Suppressor macrophage treated with lipopolysaccharide for 4 hours (primary cell): ENCODE measurements around the gene NEU4.
A peak's percentile ranks its signal among the peaks of the same experiment; 100 is the strongest.
"Not testable (repeated sequence)": the region's sequence is repeated elsewhere in the genome, so short reads cannot be mapped to it uniquely, and the experiment has no call there.

Experiments used
- DNase-seq: peaks from one replicate; pipeline ENCODE4 v3.0.0-alpha.2; 2020

Gene NEU4

DNA sequence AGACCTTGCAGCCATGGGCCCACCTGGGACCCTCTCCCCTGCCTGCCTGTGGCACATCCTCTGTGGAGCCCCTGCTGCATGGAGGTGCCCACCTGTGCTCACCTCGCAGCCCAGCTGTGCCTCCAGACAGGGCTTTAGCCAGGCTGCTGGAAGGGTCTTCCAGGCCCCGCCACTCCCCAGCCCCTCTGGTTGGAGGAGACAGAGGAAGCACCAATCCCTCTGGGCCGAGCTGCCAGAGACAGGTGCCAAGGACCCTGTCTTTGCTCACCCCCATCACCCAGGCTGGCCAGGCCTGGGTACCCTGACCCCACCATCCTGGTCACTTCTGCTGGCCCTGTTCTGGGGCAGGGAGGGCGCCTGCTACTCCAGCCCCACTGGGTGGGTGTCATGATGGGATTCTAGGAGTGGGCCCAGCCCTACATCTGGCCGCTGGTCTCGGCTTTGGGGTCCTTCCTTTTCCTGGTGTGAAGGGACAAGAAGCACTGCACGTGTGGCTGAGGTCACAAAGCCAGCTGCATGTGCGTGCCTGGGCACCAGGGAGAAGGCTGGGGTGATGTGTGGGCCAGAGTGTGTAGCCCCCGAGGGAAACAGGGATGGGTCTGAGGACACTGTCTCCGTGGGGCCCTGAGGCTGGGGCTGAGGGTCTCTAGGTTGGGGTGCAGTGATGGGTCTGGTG is 9.3 kb upstream of the NEU4 start:
- DNase-seq: no peak

DNA sequence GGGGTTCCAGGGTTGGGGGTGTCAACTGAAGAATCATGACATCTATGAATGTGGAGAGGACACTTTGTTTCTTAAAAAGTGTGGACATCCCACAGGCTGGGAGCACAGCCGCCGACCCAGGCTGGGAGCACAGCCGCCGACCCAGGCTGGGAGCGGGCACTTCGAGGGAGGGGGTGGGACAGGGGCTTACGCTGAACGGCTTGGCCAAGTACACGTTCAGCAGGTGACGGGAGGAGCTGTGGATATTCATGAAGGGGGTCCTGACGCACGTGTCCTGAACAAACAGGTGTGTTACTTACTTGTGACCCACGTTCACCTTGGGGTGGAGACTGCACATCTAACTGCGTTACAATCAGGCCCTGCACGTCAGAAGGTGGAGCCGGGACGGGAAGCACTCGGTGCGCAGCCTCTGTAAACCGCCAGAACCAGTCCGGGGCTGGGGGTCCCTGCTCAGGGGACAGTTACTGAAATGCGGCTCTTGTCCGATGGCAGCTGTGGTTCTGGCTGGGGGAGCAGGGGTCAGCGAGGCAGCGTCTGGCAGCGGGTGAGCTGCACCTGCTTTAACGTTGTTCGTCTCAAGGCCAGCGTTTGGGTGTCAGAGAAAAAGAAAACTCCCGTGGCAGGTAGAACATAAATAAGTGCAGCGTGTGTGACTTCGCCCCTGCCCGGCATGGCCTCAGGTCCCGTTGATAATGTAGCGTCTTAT is 8.6 kb upstream of the NEU4 start:
- DNase-seq: not testable (repeated sequence)

DNA sequence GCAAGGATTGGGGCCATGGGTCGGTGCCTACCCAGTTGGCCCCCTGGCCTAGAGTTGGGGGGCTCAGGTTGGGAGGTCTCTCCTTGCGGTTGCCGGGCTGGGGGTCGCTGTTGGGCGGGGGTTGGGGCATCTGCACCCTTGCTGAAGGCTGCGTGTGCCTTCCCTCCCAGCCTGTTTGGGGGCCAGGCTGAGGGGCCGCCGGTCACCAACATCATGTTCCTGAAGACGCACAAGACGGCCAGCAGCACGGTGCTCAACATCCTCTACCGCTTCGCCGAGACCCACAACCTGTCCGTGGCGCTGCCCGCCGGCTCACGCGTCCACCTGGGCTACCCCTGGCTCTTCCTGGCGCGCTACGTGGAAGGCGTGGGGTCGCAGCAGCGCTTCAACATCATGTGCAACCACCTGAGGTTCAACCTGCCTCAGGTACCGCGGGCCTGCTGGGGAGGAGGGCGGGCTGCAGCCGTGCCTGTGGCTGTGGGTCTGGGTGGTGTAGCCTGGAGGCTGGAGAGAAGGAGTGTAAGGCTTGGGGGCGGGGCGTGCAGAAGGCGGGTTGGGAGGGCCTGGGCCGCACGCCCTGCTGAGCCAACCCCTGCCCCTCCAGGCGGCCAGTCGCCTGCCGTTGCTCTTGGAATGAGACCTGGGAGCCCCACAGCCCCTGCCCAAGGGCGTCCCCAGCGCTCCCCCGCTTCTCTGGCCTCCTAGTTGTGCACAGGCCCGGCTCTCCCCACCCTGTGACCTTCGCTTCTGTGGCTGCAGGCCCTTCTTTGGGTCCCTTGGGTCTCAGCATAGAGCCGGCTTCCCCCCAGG is 7.2 kb upstream of the NEU4 start:
- DNase-seq: no peak

- DNase-seq: no peak
Observed at GRCh38 chr2:241802421-241803318, 6.3 kb upstream of the NEU4 start.

DNA sequence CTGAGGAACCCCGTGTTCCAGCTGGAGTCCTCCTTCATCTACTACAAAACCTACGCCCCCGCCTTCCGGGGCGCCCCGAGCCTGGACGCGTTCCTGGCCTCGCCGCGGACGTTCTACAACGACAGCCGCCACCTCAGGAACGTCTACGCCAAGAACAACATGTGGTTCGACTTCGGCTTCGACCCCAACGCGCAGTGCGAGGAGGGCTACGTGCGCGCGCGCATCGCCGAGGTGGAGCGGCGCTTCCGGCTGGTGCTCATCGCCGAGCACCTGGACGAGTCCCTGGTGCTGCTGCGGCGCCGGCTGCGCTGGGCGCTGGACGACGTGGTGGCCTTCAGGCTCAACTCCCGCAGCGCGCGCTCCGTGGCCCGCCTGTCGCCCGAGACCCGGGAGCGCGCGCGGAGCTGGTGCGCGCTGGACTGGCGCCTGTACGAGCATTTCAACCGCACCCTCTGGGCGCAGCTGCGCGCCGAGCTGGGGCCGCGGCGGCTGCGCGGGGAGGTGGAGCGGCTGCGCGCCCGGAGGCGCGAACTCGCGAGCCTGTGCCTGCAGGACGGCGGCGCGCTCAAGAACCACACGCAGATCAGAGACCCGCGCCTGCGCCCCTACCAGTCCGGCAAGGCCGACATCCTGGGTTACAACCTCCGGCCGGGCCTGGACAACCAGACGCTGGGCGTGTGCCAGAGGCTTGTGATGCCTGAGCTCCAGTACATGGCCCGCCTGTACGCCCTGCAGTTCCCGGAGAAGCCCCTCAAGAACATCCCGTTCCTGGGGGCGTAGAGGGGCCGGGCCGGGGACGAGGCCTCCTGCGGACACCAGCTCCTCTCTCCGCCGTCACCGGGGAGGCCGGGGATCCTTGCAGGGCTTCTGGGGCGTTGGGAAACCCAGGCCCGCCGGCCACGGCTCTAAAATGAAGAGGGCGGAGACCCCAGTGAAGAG is 5.3 kb upstream of the NEU4 start:
- DNase-seq: peak; percentile 37

DNA sequence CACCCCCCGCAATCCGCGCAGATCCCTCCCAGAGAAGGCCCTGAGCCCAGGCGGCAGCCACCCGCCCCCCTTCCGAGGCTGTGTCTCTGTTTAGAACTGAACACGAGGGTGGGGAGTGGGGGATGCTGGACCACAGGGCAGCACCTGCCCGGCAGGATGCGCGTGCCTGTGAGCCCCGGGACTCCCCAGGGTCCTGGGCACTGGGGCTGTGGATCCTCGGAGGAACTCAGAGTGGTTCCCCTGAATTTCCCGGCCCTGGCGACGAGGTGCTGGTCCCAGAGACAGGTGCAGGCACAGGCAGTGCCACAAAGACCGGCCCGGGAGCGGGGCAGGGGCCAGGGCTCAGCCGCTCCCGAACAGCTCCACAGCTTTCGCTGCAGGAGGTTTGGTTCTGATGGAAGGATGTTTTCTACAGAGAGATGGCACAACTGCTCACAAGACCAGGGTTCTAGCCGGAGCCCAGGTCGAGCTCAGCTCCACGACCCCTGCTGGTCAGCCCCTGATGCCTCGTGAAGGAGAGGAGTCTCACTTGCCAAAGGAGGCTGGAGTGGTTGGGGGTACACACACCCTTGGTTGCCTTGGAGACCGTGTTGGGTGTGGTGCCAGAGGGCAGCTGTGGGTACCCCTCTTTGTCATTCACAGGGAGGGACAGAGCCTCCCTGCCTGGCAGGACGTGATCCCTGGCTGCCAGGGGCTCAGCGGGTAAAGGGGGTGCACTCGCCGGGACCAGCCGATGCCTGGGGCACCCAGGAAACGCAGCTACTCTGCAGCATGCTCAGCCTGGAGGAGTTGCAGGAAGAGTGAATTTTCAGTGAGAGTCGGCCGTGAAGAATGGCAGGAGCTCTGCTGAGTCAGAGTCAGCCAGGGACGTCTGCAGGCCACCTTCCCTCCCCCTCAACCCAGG is 4.4 kb upstream of the NEU4 start:
- peak; percentile 41 for DNase-seq

DNA sequence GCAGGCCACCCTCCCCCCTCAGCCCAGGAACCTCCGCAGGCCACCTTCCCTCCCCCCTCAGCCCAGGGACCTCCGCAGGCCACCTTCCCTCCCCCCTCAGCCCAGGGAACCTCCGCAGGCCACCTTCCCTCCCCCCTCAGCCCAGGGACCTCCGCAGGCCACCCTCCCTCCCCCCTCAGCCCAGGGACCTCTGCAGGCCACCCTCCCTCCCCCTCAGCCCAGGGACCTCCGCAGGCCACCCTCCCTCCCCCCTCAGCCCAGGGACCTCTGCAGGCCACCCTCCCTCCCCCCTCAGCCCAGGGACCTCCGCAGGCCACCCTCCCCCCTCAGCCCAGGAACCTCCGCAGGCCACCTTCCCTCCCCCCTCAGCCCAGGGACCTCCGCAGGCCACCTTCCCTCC is 2.8 kb upstream of the NEU4 start:
- DNase-seq: not testable (repeated sequence)

DNA sequence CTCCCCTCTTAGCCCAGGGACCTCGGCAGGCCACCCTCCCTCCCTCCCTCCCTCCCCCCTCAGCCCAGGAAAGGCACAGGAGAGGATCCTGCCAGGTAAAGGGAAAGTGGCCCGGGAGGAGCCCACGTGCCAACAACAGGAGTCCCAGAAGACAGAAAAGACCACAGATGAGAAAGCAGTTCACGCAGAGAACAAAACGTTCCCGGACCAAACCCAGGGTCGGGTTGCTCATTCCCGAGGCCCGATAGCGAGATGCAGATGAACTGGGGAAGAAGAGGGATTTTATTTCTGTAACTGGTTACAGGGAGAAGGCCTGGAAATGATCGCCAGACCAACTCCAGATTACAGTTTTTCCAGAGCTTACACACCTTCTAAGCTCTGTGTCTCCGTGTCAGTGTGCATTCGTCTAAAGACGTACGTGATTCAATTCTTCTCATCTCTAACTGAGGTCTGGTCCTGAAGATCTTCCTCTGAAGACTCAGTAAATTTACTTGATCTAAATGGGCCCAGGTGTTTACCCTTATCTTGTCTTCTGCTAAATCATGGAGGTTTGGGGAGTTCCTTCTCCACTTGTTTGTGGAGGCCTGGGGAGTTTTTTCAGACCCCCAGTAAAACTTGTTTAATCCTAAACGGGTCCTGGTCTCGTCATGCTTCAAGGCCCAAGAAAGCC is 807 bp upstream of the NEU4 start:
- no peak for DNase-seq

- DNase-seq: no peak
Observed at GRCh38 chr2:241809383-241810306, 652 bp downstream of the NEU4 start.

DNA sequence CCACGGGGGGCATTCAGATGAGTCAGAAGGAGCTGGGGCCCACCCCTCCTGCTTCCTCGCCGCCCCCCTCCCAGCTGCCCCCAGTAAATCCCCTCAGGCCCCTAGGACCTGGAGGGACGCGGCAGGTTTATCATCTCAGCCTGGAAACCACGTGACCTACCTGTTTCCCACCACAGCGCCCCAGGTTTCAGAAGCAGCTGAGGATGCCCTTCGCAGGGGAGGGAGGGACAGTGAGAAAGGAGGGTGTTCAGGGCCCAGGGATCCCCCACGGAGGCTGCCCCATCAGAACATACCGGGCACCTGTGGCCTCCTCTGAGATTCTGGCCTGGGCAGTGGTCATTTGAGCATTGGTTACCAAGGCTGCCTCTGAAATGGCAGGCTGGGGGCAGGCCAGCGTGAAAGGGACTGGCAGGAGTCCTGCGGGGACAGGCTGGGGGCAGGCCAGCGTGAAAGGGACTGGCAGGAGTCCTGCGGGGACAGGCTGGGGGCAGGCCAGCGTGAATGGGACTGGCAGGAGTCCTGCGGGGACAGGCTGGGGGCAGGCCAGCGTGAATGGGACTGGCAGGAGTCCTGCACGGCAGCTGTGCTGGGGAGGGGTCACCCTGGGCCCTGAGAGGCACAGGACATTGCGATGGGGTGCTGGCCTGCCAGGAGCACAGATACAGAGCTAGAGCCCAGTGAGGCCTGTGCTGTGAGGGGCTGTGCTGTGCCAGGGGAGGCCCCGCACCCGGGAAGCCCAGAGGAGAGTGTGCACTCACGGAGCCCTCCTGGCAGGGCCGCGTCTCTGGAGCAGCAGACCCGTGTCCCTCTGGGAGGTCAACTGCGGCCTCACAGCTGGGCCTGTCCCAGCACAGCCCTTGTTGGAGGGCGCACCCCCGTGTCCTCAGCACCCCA is 1.6 kb downstream of the NEU4 start:
- DNase-seq: no peak

DNA sequence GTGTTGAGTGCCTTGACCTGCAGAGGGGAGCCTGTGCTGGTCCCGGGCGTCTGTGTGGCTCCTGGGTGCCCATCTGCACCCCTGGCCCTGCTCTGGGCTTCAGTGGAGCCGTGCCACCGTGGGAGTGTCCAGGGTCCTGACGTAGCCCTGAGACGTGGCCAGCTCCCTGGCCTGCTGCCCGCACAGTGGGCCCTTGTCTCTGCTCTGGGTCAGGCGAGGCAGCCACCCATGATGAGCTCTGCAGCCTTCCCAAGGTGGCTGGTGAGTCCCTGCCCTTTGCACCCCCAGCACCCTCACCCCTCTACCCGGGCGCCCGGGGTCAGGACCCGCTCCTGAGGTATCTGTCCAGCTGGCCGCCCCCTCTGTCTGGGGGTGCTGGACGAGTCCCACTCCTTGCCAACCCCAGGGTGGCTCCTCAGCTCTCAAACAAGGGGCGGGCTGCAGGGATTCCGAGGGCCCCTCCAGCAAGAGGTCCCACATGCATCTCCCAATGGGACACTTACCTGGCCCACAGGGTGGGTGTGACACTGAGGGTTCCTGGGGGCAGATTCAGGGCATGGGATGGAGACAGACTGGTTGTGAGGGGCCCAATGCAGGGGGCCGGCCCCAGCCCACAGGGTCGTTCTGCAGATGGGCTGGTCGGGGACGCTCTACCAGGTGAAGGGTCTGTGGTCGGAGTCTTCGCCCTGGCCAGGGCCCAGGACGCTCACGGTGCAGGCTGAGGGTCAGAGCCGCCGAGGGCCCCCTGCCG is 2.4 kb downstream of the NEU4 start:
- DNase-seq: no peak

DNA sequence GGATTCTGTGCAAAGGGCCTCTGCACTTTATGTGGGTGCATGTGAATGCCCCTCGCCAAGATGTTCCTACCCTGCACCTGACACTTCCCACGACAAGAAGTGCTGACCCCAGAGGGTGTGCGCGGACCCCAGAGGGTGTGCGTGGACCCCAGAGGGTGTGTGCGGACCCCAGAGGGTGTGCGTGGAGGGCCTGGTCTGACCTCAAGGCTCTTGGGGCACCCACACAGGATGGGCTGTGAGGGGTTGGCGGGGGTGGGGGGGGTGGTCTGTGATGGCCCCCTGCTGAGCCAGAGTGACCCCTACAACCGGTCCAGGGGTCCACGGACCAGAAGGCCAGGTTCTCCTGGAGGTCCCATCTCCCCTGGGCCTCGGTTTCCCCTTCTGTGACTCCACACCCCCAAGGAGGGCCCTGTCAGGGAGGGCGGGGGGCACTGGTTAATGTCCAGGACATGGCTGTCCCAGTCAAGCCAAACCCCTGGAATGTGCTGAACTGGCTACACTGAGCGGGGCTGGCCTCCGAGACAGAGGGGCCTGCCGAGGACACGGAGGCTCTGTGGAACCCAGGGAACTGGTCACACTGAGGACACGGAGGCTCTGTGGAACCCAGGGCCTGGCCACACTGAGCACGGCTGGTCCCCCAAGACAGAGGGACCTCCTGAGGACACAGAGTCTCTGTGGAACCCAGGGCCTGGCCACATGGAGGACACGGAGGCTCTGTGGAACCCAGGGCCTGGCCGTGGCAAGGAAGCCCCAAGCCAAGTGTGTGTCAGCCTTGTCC is 3.1 kb downstream of the NEU4 start:
- no peak for DNase-seq

DNA sequence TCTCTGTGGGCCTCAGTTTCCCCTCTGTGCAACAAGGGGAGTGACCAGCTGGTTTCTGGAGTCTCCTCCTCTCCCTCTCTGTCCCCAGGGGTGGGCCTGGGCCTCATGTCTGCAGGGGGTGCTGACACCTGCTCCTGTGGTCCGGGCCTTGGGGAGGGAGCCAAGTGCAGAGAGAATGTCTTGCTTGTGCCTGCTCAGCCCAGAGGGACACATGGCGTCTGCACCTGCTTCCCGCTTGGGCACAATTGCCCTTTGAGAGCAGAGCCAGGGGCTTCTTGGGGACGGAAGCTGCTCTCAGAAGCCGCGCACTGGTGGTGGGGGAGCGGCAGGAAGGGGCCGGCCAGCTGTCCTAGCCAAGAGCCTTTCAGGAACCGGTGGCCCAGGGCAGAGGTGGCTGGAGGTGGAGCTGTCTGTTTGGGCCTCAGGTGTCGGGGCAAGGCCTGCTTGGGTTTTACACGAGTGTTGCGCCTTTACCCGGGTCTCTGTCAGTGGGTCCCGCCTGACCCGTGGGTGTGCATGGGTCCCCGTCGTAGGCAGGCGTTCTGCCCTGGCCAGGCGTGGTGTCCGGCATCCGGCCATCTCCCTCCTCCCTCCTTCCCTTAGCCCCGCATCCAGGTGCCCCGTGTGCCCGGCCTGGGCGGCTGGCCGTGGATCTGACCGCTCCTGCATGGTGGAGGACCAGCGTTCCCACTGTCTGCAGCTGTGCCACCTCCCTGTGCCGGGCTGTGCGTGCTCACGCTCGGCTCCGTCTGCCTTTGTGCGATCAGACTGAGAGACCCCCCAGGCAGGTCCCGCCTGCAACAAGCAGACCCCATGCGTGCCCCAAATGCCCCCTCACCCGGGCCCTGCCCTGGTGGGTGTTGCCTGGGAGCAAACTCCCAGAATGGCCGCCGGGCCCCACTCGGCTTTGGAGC is 4.0 kb downstream of the NEU4 start:
- DNase-seq: no peak

DNA sequence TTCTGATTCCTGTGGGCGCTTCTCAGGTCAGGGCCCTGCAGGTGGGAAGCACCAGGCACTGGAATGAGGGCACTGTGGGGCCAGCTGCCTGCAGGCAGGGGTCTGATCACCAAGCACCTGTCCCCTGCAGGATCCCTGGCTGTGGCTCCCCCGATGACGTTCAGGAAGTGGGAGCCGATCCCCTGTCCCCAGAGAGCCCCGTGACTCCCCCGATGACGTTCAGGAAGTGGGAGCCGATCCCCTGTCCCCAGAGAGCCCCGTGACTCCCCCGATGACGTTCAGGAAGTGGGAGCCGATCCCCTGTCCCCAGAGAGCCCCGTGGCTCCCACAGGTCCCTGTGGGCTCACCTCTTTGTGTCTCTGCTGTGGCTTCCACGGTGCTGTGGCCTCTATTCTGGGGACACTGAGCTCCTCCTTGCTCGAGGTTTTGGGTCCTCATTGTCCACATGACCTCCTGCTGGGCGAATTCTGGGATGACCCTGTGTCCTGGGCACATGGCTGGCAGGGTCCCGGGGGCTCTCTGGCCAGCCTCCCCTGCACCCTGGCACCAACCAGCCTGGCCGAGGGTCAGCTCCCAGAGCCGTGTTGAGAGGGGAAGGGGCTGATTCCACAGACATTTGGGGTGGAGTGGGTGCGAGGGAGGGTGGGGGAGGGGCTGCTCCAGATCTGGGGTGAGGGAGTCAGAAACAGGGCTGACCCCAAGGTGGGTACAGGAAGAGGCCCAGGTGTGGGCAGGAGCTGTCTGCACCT is 4.8 kb downstream of the NEU4 start:
- peak; percentile 59 for DNase-seq

- DNase-seq: no peak
Observed at GRCh38 chr2:241814393-241814642, 5.3 kb downstream of the NEU4 start.
